NB4 (cell line): ENCODE measurements around the gene CDH9.

Experiments used
- POLR2A ChIP-seq: IDR thresholded peaks from 2 replicates; pipeline ENCODE4 v1.6.1; 2011; ENCODE audit warnings: mild to moderate bottlenecking; ENCODE audit not compliant: insufficient read length; ENCODE audit errors: extremely low read depth
- TF ChIP-seq, protein P1 (sequence below): IDR thresholded peaks from one replicate; pipeline ENCODE4 v1.5.1; 2012; ENCODE audit warnings: low read depth, low read length
- TF ChIP-seq, protein P2 (sequence below): IDR thresholded peaks from 2 replicates; pipeline ENCODE4 v1.6.1; 2011; ENCODE audit warnings: low read depth, low read length

DNA sequence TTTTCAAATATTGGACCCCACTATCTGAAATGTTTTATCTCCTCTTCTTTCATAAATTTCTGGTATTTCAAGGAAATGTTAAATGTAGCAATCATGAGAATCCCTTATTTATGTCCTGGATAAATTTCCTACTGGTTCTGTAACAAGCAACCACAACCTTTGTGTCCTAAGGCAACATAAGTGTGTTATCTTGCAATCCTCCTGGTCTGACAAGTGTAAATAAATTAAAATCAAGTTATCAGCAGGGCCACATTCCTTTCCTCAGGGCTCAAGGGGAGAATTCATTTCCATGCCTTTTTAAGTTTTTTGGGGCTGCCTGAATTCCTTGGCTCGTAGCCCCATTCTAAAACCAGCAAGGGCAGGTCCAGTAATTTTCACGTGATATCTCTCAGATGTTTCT is 83.2 kb downstream of the CDH9 start:
- TF ChIP-seq, protein P1, sequence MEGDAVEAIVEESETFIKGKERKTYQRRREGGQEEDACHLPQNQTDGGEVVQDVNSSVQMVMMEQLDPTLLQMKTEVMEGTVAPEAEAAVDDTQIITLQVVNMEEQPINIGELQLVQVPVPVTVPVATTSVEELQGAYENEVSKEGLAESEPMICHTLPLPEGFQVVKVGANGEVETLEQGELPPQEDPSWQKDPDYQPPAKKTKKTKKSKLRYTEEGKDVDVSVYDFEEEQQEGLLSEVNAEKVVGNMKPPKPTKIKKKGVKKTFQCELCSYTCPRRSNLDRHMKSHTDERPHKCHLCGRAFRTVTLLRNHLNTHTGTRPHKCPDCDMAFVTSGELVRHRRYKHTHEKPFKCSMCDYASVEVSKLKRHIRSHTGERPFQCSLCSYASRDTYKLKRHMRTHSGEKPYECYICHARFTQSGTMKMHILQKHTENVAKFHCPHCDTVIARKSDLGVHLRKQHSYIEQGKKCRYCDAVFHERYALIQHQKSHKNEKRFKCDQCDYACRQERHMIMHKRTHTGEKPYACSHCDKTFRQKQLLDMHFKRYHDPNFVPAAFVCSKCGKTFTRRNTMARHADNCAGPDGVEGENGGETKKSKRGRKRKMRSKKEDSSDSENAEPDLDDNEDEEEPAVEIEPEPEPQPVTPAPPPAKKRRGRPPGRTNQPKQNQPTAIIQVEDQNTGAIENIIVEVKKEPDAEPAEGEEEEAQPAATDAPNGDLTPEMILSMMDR, result no peak
- no peak for TF ChIP-seq POLR2A
- TF ChIP-seq, protein P2, sequence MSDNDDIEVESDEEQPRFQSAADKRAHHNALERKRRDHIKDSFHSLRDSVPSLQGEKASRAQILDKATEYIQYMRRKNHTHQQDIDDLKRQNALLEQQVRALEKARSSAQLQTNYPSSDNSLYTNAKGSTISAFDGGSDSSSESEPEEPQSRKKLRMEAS, result no peak
